GM12874 (cell line): ENCODE measurements around the gene TEPSIN.

ENCODE experiments used
- CTCF ChIP-seq: IDR thresholded peaks from 2 replicates; pipeline ENCODE4 v1.5.1; 2011; ENCODE audit warnings: low read depth, mild to moderate bottlenecking, control low read depth, low read length, moderate library complexity; ENCODE audit not compliant: insufficient read depth

The TEPSIN gene

GRCh38 chr17:81276781-81277180, 37.9 kb upstream of the TEPSIN start:
- no peak for TF ChIP-seq CTCF

GRCh38 chr17:81274471-81274855, 35.6 kb upstream of the TEPSIN start:
- TF ChIP-seq CTCF, result no peak

GRCh38 chr17:81273698-81274470, 35.0 kb upstream of the TEPSIN start:
- TF ChIP-seq CTCF, result no peak

- no peak for TF ChIP-seq CTCF
These were observed 33.8 kb upstream of the TEPSIN start for GRCh38 chr17:81272616-81273015.

GRCh38 chr17:81271226-81271625, 32.4 kb upstream of the TEPSIN start:
- no peak for TF ChIP-seq CTCF

GRCh38 chr17:81270279-81270678, 31.4 kb upstream of the TEPSIN start:
- TF ChIP-seq CTCF, result no peak

GRCh38 chr17:81267390-81268067, 28.7 kb upstream of the TEPSIN start:
- no peak for TF ChIP-seq CTCF
